ENCODE data around the gene ITPKC. TPM values are rescaled to one million over a fixed set of nuclear protein-coding genes. Genes with fewer than 3 reads are reported as not detected.

Gene ITPKC
- polyA plus RNA-seq, 3 donors: 2.7 to 5.7 (median 2.9) TPM

GRCh38 chr19:40742886-40743285 is 26.0 kb downstream of the ITPKC start:
- Histone ChIP-seq H4K20me1 (ENCODE audit: insufficient read depth, low read length) (no peaks in the 10 kb centered on the region), H3K27ac (ENCODE audit: low read depth in 1 of 2, low read length in 2 of 2) (no peak overlapping the region), H3K9me3 (replicated peaks in 1 of 2; ENCODE audit: control insufficient read depth in 1 of 2, insufficient read depth in 1 of 2, low read length in 2 of 2) (no peaks in the 10 kb centered on the region), H3K27me3 (ENCODE audit: control insufficient read depth in 2 of 2, insufficient read depth in 2 of 2, low read length in 2 of 2) (no peaks in the 10 kb centered on the region), H3K4me2 (replicated peaks; ENCODE audit: extremely low read depth, low read length, poor library complexity, severe bottlenecking) (no peak overlapping the region), H3K4me3 (replicated peaks in 1 of 3; ENCODE audit: low read depth in 2 of 3, low read length in 3 of 3) (no peak overlapping the region), H3K79me2 (ENCODE audit: insufficient read depth, low read length) (peaks cover 9% of the 10 kb centered on the region), H3K9ac (ENCODE audit: insufficient read depth, low read length, poor library complexity, severe bottlenecking) (no peak overlapping the region), H3K36me3 (replicated peaks in 1 of 2; ENCODE audit: control insufficient read depth in 1 of 2, insufficient read depth in 2 of 2, low read length in 2 of 2) (peaks cover 31 to 35% of the 10 kb centered on the region in 2 donors), H2AFZ (ENCODE audit: insufficient read depth, low read depth, low read length, poor library complexity, severe bottlenecking) (no peak overlapping the region), H3K4me1 (ENCODE audit: control insufficient read depth in 1 of 2, insufficient read depth in 2 of 2, low read length in 2 of 2) (peaks cover 4 to 5% of the 10 kb centered on the region in 2 donors)
- Mint-ChIP-seq H3K4me1 (peaks cover 10% of the 10 kb centered on the region), H3K36me3 (peaks cover 30 to 45% of the 10 kb centered on the region in 2 donors), H3K27ac (no peak overlapping the region), H3K9me3 (peaks cover 0 to 3% (median 0%) of the 10 kb centered on the region in 7 donors), H3K27me3 (ENCODE audit: low read depth in 3 of 3) (peaks cover 0 to 2% (median 1%) of the 10 kb centered on the region in 3 donors), H3K4me3 (no peak overlapping the region)
- intact Hi-C loops (cut with micrococcal nuclease): no loop called here
- DNase-seq: no peak
- no peak for TF ChIP-seq CTCF (IDR thresholded peaks at IDR 0.05)
- 97% methylated on average over 10 of the region's 12 CpGs for WGBS (ENCODE audit: insufficient coverage)

- Histone ChIP-seq H3K9me3 (replicated peaks in 1 of 2; ENCODE audit: control insufficient read depth in 1 of 2, insufficient read depth in 1 of 2, low read length in 2 of 2) (no peaks in the 10 kb centered on the region), H3K4me1 (ENCODE audit: control insufficient read depth in 1 of 2, insufficient read depth in 2 of 2, low read length in 2 of 2) (peaks cover 14 to 15% of the 10 kb centered on the region in 2 donors), H4K20me1 (ENCODE audit: insufficient read depth, low read length) (no peaks in the 10 kb centered on the region), H3K4me3 (replicated peaks in 1 of 3; ENCODE audit: low read depth in 2 of 3, low read length in 3 of 3) (no peak overlapping the region), H3K27ac (ENCODE audit: low read depth in 1 of 2, low read length in 2 of 2) (no peak overlapping the region), H3K27me3 (ENCODE audit: control insufficient read depth in 2 of 2, insufficient read depth in 2 of 2, low read length in 2 of 2) (no peaks in the 10 kb centered on the region), H2AFZ (ENCODE audit: insufficient read depth, low read depth, low read length, poor library complexity, severe bottlenecking) (no peak overlapping the region), H3K36me3 (replicated peaks in 1 of 2; ENCODE audit: control insufficient read depth in 1 of 2, insufficient read depth in 2 of 2, low read length in 2 of 2) (peaks cover 25 to 27% of the 10 kb centered on the region in 2 donors), H3K79me2 (ENCODE audit: insufficient read depth, low read length) (peaks cover 10% of the 10 kb centered on the region), H3K9ac (ENCODE audit: insufficient read depth, low read length, poor library complexity, severe bottlenecking) (no peak overlapping the region), H3K4me2 (replicated peaks; ENCODE audit: extremely low read depth, low read length, poor library complexity, severe bottlenecking) (no peak overlapping the region)
- no peak for DNase-seq
- TF ChIP-seq CTCF (IDR thresholded peaks at IDR 0.05): no peak
- peaks cover 0 to 3% (median 0%) of the 10 kb centered on the region in 7 donors for H3K9me3 Mint-ChIP-seq
- H3K4me3 Mint-ChIP-seq: no peak overlapping the region
- H3K4me1 Mint-ChIP-seq: peaks cover 20% of the 10 kb centered on the region
- 91% methylated on average over 5 of the region's 10 CpGs for WGBS (ENCODE audit: insufficient coverage)
- peaks cover 0 to 2% (median 1%) of the 10 kb centered on the region in 3 donors for H3K27me3 Mint-ChIP-seq (ENCODE audit: low read depth in 3 of 3)
- peaks cover 22 to 36% of the 10 kb centered on the region in 2 donors for H3K36me3 Mint-ChIP-seq
- peak overlapping the region in 2 of 7 donors; percentile 13 to 24 for H3K27ac Mint-ChIP-seq
- intact Hi-C loops (cut with micrococcal nuclease): no loop called here
Observed at GRCh38 chr19:40743926-40744325, 27.0 kb downstream of the ITPKC start.
